OCI-LY7 (cell line): Measurements from ENCODE around the gene MRPS24. TPM values are rescaled to one million over a fixed set of nuclear protein-coding genes. Genes with fewer than 3 reads are reported as not detected.

Source experiments
- BruUV-seq: library from RNA; stranded (reverse); fragments of 400-500 nt; replicated peaks from 2 replicates; lab custom pipeline; 2021; lab: Mats Ljungman, UMichigan
- CTCF ChIA-PET: fragments of 300-600 bp; sonication (Branson Sonifier 250); formaldehyde crosslinking; loops from one replicate; lab custom pipeline; 2022; ENCODE audit warnings: antibody characterized with exemption; ENCODE audit not compliant: unreplicated experiment; lab: Charles Lee
- POLR2A ChIA-PET: fragments of 300-600 bp; sonication (Branson Sonifier 250); formaldehyde crosslinking; loops from one replicate; lab custom pipeline; 2022; ENCODE audit warnings: antibody characterized with exemption; lab: Charles Lee
- DNase-seq: peaks from one replicate; pipeline ENCODE4 v3.0.0-alpha.2; 2015; ENCODE audit warnings: low spot score
- H2AFZ ChIP-seq: fragments of 200-600 bp; sonication (generic), shearing (Covaris generic); 2 replicates; pipeline ENCODE4 v1.6.1; 2014; ENCODE audit warnings: mild to moderate bottlenecking, antibody characterized with exemption, low read length, moderate library complexity
- H3K27ac ChIP-seq: fragments of 200-600 bp; sonication (generic); 2 replicates; pipeline ENCODE4 v1.5.1; 2014; ENCODE audit warnings: mixed run types, low read depth, mild to moderate bottlenecking, moderate library complexity, low read length, inconsistent platforms; ENCODE audit not compliant: poor library complexity, severe bottlenecking
- H3K36me3 ChIP-seq: fragments of 200-600 bp; sonication (generic); 2 replicates; pipeline ENCODE4 v1.6.1; 2014; ENCODE audit warnings: mild to moderate bottlenecking, antibody characterized with exemption, low read length, moderate library complexity, mixed read lengths; ENCODE audit not compliant: insufficient read depth
- H3K4me1 ChIP-seq: fragments of 200-600 bp; sonication (generic); 2 replicates; pipeline ENCODE4 v1.5.1; 2014; ENCODE audit warnings: mild to moderate bottlenecking, low read length; ENCODE audit not compliant: insufficient read depth, poor library complexity, severe bottlenecking
- H3K4me2 ChIP-seq: fragments of 200-600 bp; sonication (generic); 2 replicates; pipeline ENCODE4 v1.6.1; 2014; ENCODE audit warnings: mild to moderate bottlenecking, low read length
- H3K4me3 ChIP-seq: fragments of 200-600 bp; sonication (generic); 2 replicates; pipeline ENCODE4 v1.5.1; 2014; ENCODE audit warnings: mild to moderate bottlenecking, low read depth, low read length; ENCODE audit not compliant: poor library complexity, severe bottlenecking
- H3K79me2 ChIP-seq: fragments of 200-600 bp; sonication (generic); 2 replicates; pipeline ENCODE4 v1.6.1; 2016; ENCODE audit warnings: low read depth, mild to moderate bottlenecking, low read length, moderate library complexity, mixed read lengths; ENCODE audit not compliant: insufficient read depth
- H3K9me2 ChIP-seq: fragments of 200-600 bp; sonication (generic); 2 replicates; pipeline ENCODE4 v1.6.1; 2016; ENCODE audit warnings: mild to moderate bottlenecking, low read length, mixed read lengths; ENCODE audit not compliant: insufficient read depth
- H3K9me3 ChIP-seq: fragments of 200-600 bp; sonication (generic); 2 replicates; pipeline ENCODE4 v1.6.1; 2014; ENCODE audit warnings: mild to moderate bottlenecking, mixed run types, low read length, mixed read lengths
- H4K20me1 ChIP-seq: fragments of 200-600 bp; sonication (generic); 2 replicates; pipeline ENCODE4 v1.6.1; 2014; ENCODE audit warnings: mild to moderate bottlenecking, antibody characterized with exemption, low read length, moderate library complexity, mixed read lengths; ENCODE audit not compliant: insufficient read depth
- CTCF ChIP-seq: fragments of 200-600 bp; sonication (generic); conservative IDR thresholded peaks from 2 replicates; pipeline ENCODE4 v1.5.1; 2014; ENCODE audit warnings: mild to moderate bottlenecking, antibody characterized with exemption, low read length, moderate library complexity, mixed read lengths
- EZH2phosphoT487 ChIP-seq: fragments of 200-600 bp; sonication (generic); IDR thresholded peaks from 2 replicates; pipeline ENCODE4 v1.6.1; 2018; ENCODE audit warnings: low read depth, borderline replicate concordance, mild to moderate bottlenecking, mixed run types, antibody characterized with exemption, low read length, moderate library complexity, mixed read lengths
- intact Hi-C: fragments of 100-400 bp; cut with micrococcal nuclease; formaldehyde crosslinking; loops from one replicate; pipeline ENCODE4 v1.10.0; 2022; ENCODE audit not compliant: unreplicated experiment
- total RNA-seq, 2 experiments: library from RNA; depleted of rRNA in 1 of 2; stranded (reverse); fragments of >200 nt in 1 of 2; shearing (Covaris generic) in 1 of 2; gene quantifications; 2 replicates each; pipeline ENCODE4 v1.2.3, GENCODE V29; 2014 to 2022

Gene MRPS24
- total RNA-seq, 2 experiments from 2014 or later = 65.1 to 83.4 TPM

GRCh38 chr7:43888993-43889945 lies 20.0 kb upstream of the MRPS24 start:
- no peaks in the 10 kb centered on the region for H3K4me1 ChIP-seq
- CTCF ChIA-PET = no interaction called here
- no peak overlapping the region for H2AFZ ChIP-seq
- no peaks in the 10 kb centered on the region for H3K79me2 ChIP-seq
- H4K20me1 ChIP-seq = no peaks in the 10 kb centered on the region
- TF ChIP-seq EZH2phosphoT487 (no peak), CTCF (no peak)
- POLR2A ChIA-PET = interaction anchor here (0.7 kb wide), 1 partner anchor 159 kb away, joined by 3 read pairs; no protein-coding TSS in a partner anchor
- intact Hi-C loops = no loop called here
- no peaks in the 10 kb centered on the region for H3K9me3 ChIP-seq
- BruUV-seq = no TSS peak
- no peaks in the 10 kb centered on the region for H3K9me2 ChIP-seq
- H3K27ac ChIP-seq = no peak overlapping the region
- H3K36me3 ChIP-seq = no peaks in the 10 kb centered on the region
- no peak for DNase-seq
- H3K4me3 ChIP-seq = no peak overlapping the region
- no peak overlapping the region for H3K4me2 ChIP-seq

GRCh38 chr7:43884617-43885016 lies 15.3 kb upstream of the MRPS24 start:
- CTCF ChIA-PET = no interaction called here
- TF ChIP-seq EZH2phosphoT487 = no peak
- TF ChIP-seq CTCF = no peak
- no peak for DNase-seq
- POLR2A ChIA-PET = interaction anchor here (0.6 kb wide), 2 partner anchors 74 to 985 kb away, joined by 3 to 5 read pairs; no protein-coding TSS in a partner anchor
- Histone ChIP-seq H3K79me2 (no peaks in the 10 kb centered on the region), H3K27ac (no peak overlapping the region), H3K36me3 (no peaks in the 10 kb centered on the region), H3K9me3 (no peaks in the 10 kb centered on the region), H2AFZ (no peak overlapping the region), H3K4me3 (no peak overlapping the region), H3K9me2 (no peaks in the 10 kb centered on the region), H3K4me2 (no peak overlapping the region), H3K4me1 (no peaks in the 10 kb centered on the region), H4K20me1 (no peaks in the 10 kb centered on the region)
- intact Hi-C loops = no loop called here
- BruUV-seq = no TSS peak

- Histone ChIP-seq H3K36me3 (no peaks in the 10 kb centered on the region), H3K4me1 (no peaks in the 10 kb centered on the region), H4K20me1 (no peaks in the 10 kb centered on the region), H3K27ac (no peak overlapping the region), H3K9me3 (no peaks in the 10 kb centered on the region), H2AFZ (no peak overlapping the region), H3K9me2 (no peaks in the 10 kb centered on the region), H3K4me3 (no peak overlapping the region), H3K79me2 (no peaks in the 10 kb centered on the region), H3K4me2 (no peak overlapping the region)
- ChIA-PET CTCF (no interaction called here), POLR2A (interaction anchor here (0.6 kb wide), 1 partner anchor 985 kb away, joined by 5 read pairs; no protein-coding TSS in a partner anchor)
- TF ChIP-seq EZH2phosphoT487 (no peak), CTCF (no peak)
- intact Hi-C loops = no loop called here
- DNase-seq = no peak
- BruUV-seq = no TSS peak
Observed at GRCh38 chr7:43884209-43884608, 14.9 kb upstream of the MRPS24 start.
